H9 (cell line): ENCODE results near the gene PRKACB. TPM values are rescaled to one million over a fixed set of nuclear protein-coding genes. Genes with fewer than 3 reads are reported as not detected.

ENCODE experiments used
- DNase-seq: peaks from one replicate; pipeline ENCODE4 v3.0.0-alpha.2; 2017
- H2AFZ ChIP-seq: one replicate; pipeline ENCODE4 v1.6.1; 2013; ENCODE audit warnings: mild to moderate bottlenecking, low read length, control low read depth, moderate library complexity
- H2AK5ac ChIP-seq: 2 replicates; pipeline ENCODE4 v1.6.1; 2013; ENCODE audit warnings: low read length, control low read depth, mixed read lengths; ENCODE audit not compliant: insufficient read length
- H2BK120ac ChIP-seq: one replicate; pipeline ENCODE4 v1.6.1; 2013; ENCODE audit warnings: low read depth, mild to moderate bottlenecking, low read length, control low read depth, inconsistent platforms; ENCODE audit not compliant: poor library complexity, severe bottlenecking
- H2BK12ac ChIP-seq: 2 replicates; pipeline ENCODE4 v1.6.1; 2013; ENCODE audit warnings: low read length, control low read depth, mixed read lengths, low read depth; ENCODE audit not compliant: insufficient read length
- H2BK15ac ChIP-seq: 2 replicates; pipeline ENCODE4 v1.6.1; 2013; ENCODE audit warnings: low read depth, low read length, control low read depth
- H2BK20ac ChIP-seq: one replicate; pipeline ENCODE4 v1.6.1; 2013; ENCODE audit warnings: low read depth, mild to moderate bottlenecking, low read length, control low read depth, inconsistent platforms; ENCODE audit not compliant: poor library complexity, severe bottlenecking
- H2BK5ac ChIP-seq: 2 replicates; pipeline ENCODE4 v1.6.1; 2013; ENCODE audit warnings: low read length, control low read depth, mixed read lengths; ENCODE audit not compliant: insufficient read length
- H3K14ac ChIP-seq: 2 replicates; pipeline ENCODE4 v1.6.1; 2013; ENCODE audit warnings: low read length, control low read depth; ENCODE audit not compliant: insufficient read depth
- H3K18ac ChIP-seq: 2 replicates; pipeline ENCODE4 v1.6.1; 2013; ENCODE audit warnings: low read depth, mild to moderate bottlenecking, mixed read lengths, low read length, control low read depth; ENCODE audit not compliant: insufficient read length
- H3K23ac ChIP-seq: 2 replicates; pipeline ENCODE4 v1.6.1; 2013; ENCODE audit warnings: low read length, control low read depth, mixed read lengths, low read depth; ENCODE audit not compliant: insufficient read length
- H3K23me2 ChIP-seq: 2 replicates; pipeline ENCODE4 v1.6.1; 2013; ENCODE audit warnings: low read depth, mild to moderate bottlenecking, mixed read lengths, low read length, control low read depth; ENCODE audit not compliant: insufficient read length, poor library complexity, severe bottlenecking
- H3K27ac ChIP-seq: 2 replicates; pipeline ENCODE4 v1.5.1; 2013; ENCODE audit warnings: low read length, control low read depth, mixed read lengths, low read depth; ENCODE audit not compliant: insufficient read length
- H3K27me3 ChIP-seq: 2 replicates; pipeline ENCODE4 v1.6.1; 2013; ENCODE audit warnings: low read length, control low read depth, inconsistent platforms; ENCODE audit not compliant: insufficient read depth
- H3K4ac ChIP-seq: 2 replicates; pipeline ENCODE4 v1.6.1; 2013; ENCODE audit warnings: low read depth, mild to moderate bottlenecking, control low read depth, inconsistent platforms, low read length, moderate library complexity
- H3K4me1 ChIP-seq: 2 replicates; pipeline ENCODE4 v1.6.1; 2013; ENCODE audit warnings: low read length, control low read depth, inconsistent platforms; ENCODE audit not compliant: insufficient read depth
- H3K4me2 ChIP-seq: 2 replicates; pipeline ENCODE4 v1.6.1; 2013; ENCODE audit warnings: low read length, control low read depth, mixed read lengths; ENCODE audit not compliant: insufficient read length, insufficient read depth
- H3K56ac ChIP-seq: 2 replicates; pipeline ENCODE4 v1.6.1; 2013; ENCODE audit warnings: low read depth, mild to moderate bottlenecking, mixed read lengths, low read length, control low read depth; ENCODE audit not compliant: insufficient read length
- H3K79me1 ChIP-seq: 2 replicates; pipeline ENCODE4 v1.6.1; 2013; ENCODE audit warnings: low read depth, mild to moderate bottlenecking, moderate library complexity, low read length, control low read depth, inconsistent platforms; ENCODE audit not compliant: insufficient read depth, poor library complexity, severe bottlenecking
- H3K79me2 ChIP-seq: 2 replicates; pipeline ENCODE4 v1.6.1; 2013; ENCODE audit warnings: low read length, control low read depth, inconsistent platforms; ENCODE audit not compliant: insufficient read depth
- H3K9ac ChIP-seq: 2 replicates; pipeline ENCODE4 v1.6.1; 2013; ENCODE audit warnings: low read length, control low read depth, mixed read lengths; ENCODE audit not compliant: insufficient read length; ENCODE audit errors: extremely low read depth
- H3K9me3 ChIP-seq: one replicate; pipeline ENCODE4 v1.6.1; 2013; ENCODE audit warnings: low read depth, low read length, inconsistent platforms; ENCODE audit not compliant: control insufficient read depth
- H3T11ph ChIP-seq: one replicate; pipeline ENCODE4 v1.6.1; 2013; ENCODE audit warnings: mild to moderate bottlenecking, low read length, control low read depth, inconsistent platforms
- H4K20me1 ChIP-seq: one replicate; pipeline ENCODE4 v1.6.1; 2013; ENCODE audit not compliant: control insufficient read depth, insufficient read length, insufficient read depth
- H4K5ac ChIP-seq: 2 replicates; pipeline ENCODE4 v1.6.1; 2013; ENCODE audit warnings: low read depth, mild to moderate bottlenecking, mixed read lengths, low read length, control low read depth; ENCODE audit not compliant: insufficient read length
- H4K8ac ChIP-seq: replicated peaks from 2 replicates; pipeline ENCODE4 v1.6.1; 2013; ENCODE audit warnings: low read length, control low read depth, mixed read lengths, low read depth; ENCODE audit not compliant: insufficient read length
- H4K91ac ChIP-seq: 2 replicates; pipeline ENCODE4 v1.6.1; 2013; ENCODE audit warnings: low read depth, mild to moderate bottlenecking, moderate library complexity, mixed read lengths, low read length, control low read depth; ENCODE audit not compliant: insufficient read length
- H3K27ac Mint-ChIP-seq, 3 experiments: 2 replicates in 2 of 3; 3 replicates in 1 of 3; pipeline ENCODE4 v1.8.0; 2020 to 2021; ENCODE audit warnings: mixed read lengths in 3 of 3, mild to moderate bottlenecking in 1 of 3, moderate library complexity in 1 of 3
- H3K27me3 Mint-ChIP-seq: 2 replicates; pipeline ENCODE4 v1.8.0; 2021; ENCODE audit warnings: low read depth, mild to moderate bottlenecking, moderate library complexity, mixed read lengths
- H3K36me3 Mint-ChIP-seq, 3 experiments: 2 replicates in 2 of 3; 3 replicates in 1 of 3; pipeline ENCODE4 v1.8.0; 2020 to 2021; ENCODE audit warnings: low read depth in 3 of 3, mixed read lengths in 3 of 3; ENCODE audit not compliant: insufficient read depth in 1 of 3
- H3K4me1 Mint-ChIP-seq, 2 experiments: 2 replicates each; pipeline ENCODE4 v1.8.0; 2020; ENCODE audit warnings: mixed read lengths in 2 of 2
- H3K4me3 Mint-ChIP-seq, 2 experiments: 2 replicates in 1 of 2; 3 replicates in 1 of 2; pipeline ENCODE4 v1.8.0; 2020 to 2021; ENCODE audit warnings: mild to moderate bottlenecking in 2 of 2, mixed read lengths in 2 of 2, moderate library complexity in 1 of 2
- H3K9me3 Mint-ChIP-seq, 2 experiments: 2 replicates in 1 of 2; 3 replicates in 1 of 2; pipeline ENCODE4 v1.8.0; 2020; ENCODE audit warnings: mild to moderate bottlenecking in 2 of 2, mixed read lengths in 2 of 2, moderate library complexity in 1 of 2
- CTCF ChIP-seq: fragments of 200-600 bp; sonication (generic); conservative IDR thresholded peaks from 3 replicates; pipeline ENCODE4 v1.8.0; 2021; ENCODE audit warnings: antibody characterized with exemption, mild to moderate bottlenecking
- WGBS: extraction: QIAGEN DNeasy Blood & Tissue Kit; methylation state at CpG from one replicate; pipeline ENCODE4 v1.1.7; 2013; ENCODE audit warnings: missing lambda C conversion rate, low lambda C conversion rate, mixed read lengths; ENCODE audit not compliant: insufficient read length; ENCODE audit errors: extremely low coverage; 5-methylcytosine and 5-hydroxymethylcytosine counted together
- total RNA-seq: library from RNA; stranded (reverse); gene quantifications from 2 replicates; pipeline ENCODE4 v1.2.1, GENCODE V29; 2021

The PRKACB gene
- total RNA-seq, 1 experiment from 2014 or later, result 20.7 TPM

DNA sequence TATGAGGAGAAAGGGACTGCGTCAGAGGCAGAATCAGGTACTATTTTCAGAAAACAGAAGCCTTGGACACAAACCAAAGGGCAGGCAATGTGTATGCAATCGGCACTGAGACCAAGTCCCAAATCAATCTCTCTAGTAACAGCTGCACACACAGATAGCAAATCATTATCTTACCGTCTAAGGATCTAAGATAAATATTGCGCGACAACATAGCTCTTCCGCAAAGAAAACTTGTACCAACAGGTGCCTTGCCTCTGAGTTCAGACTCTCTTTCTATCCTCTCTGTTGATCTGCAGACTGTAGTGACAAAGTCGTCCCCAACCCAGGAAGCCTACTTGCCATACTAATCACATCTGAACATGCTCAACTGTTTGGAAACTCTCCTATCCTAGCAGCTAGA lies 134.8 kb downstream of the PRKACB start:
- no peak overlapping the region for H3K4ac ChIP-seq
- no peak overlapping the region for H3K27ac ChIP-seq
- Mint-ChIP-seq H3K36me3 (no peaks in the 10 kb centered on the region), H3K9me3 (no peaks in the 10 kb centered on the region), H3K27ac (no peak overlapping the region), H3K27me3 (peaks cover 7% of the 10 kb centered on the region), H3K4me1 (no peaks in the 10 kb centered on the region), H3K4me3 (no peak overlapping the region)
- H3K9me3 ChIP-seq, result no peaks in the 10 kb centered on the region
- no peaks in the 10 kb centered on the region for H3K23me2 ChIP-seq
- WGBS, result no CpG with 5 or more reads among the region's 7 CpGs
- no peak overlapping the region for H3K56ac ChIP-seq
- no peaks in the 10 kb centered on the region for H4K20me1 ChIP-seq
- no peak overlapping the region for H4K91ac ChIP-seq
- no peak overlapping the region for H4K8ac ChIP-seq
- DNase-seq, result no peak
- H3K23ac ChIP-seq, result no peak overlapping the region
- no peak overlapping the region for H3K18ac ChIP-seq
- H3K9ac ChIP-seq, result no peak overlapping the region
- H3K14ac ChIP-seq, result no peak overlapping the region
- no peak overlapping the region for H3T11ph ChIP-seq
- H3K4me2 ChIP-seq, result no peak overlapping the region
- no peaks in the 10 kb centered on the region for H3K79me2 ChIP-seq
- H3K27me3 ChIP-seq, result no peaks in the 10 kb centered on the region
- H2BK12ac ChIP-seq, result no peak overlapping the region
- no peak overlapping the region for H2BK5ac ChIP-seq
- no peak overlapping the region for H2AK5ac ChIP-seq
- no peak for TF ChIP-seq CTCF
- no peak overlapping the region for H2BK120ac ChIP-seq
- H2AFZ ChIP-seq, result no peak overlapping the region
- no peak overlapping the region for H4K5ac ChIP-seq
- H2BK15ac ChIP-seq, result no peak overlapping the region
- H3K4me1 ChIP-seq, result no peaks in the 10 kb centered on the region
- no peak overlapping the region for H2BK20ac ChIP-seq
- H3K79me1 ChIP-seq, result no peaks in the 10 kb centered on the region
